Left forelimb (tissue), 1 donor: ENCODE data around the gene ALKAL2.

Experiments used
- DNase-seq: peaks from one replicate; pipeline ENCODE4 v3.0.0-alpha.2; 2018; ENCODE audit warnings: low spot score

Gene ALKAL2

GRCh38 chr2:244547-244946, 43.3 kb downstream of the ALKAL2 start:
- DNase-seq, result no peak

- no peak for DNase-seq
These were observed 49.0 kb downstream of the ALKAL2 start for GRCh38 chr2:238869-239268.

- DNase-seq, result no peak
These were observed 49.5 kb downstream of the ALKAL2 start for GRCh38 chr2:238431-238830.

GRCh38 chr2:237878-238277, 50.0 kb downstream of the ALKAL2 start:
- no peak for DNase-seq

- no peak for DNase-seq
These were observed 50.8 kb downstream of the ALKAL2 start for GRCh38 chr2:236993-237539.

GRCh38 chr2:234421-234820, 53.5 kb downstream of the ALKAL2 start:
- no peak for DNase-seq

- DNase-seq, result no peak
These were observed 54.9 kb downstream of the ALKAL2 start for GRCh38 chr2:233030-233429.

- no peak for DNase-seq
These were observed 56.2 kb downstream of the ALKAL2 start for GRCh38 chr2:231521-232185.
